HepG2 (cell line): Measurements from ENCODE around the gene AGAP1. TPM values are rescaled to one million over a fixed set of nuclear protein-coding genes. Genes with fewer than 3 reads are reported as not detected.

ENCODE experiments used
- ATAC-seq: fragments of 200-7000 bp; cut with Tn5 transposase; 3 replicates; pipeline ENCODE4 v1.9.1; 2020; ENCODE audit warnings: mild to moderate bottlenecking, moderate library complexity
- BruUV-seq: library from RNA; stranded (reverse); fragments of 400-500 nt; replicated peaks from 2 replicates; lab custom pipeline; 2021; lab: Mats Ljungman, UMichigan
- CTCF ChIA-PET: fragments of 300-600 bp; formaldehyde crosslinking; extraction: SDS; loops from one replicate; lab custom pipeline; 2021; ENCODE audit warnings: low total read pairs, inconsistent platforms, low intra/inter-chr PET ratio; lab: Yijun Ruan, JAX
- POLR2A ChIA-PET: fragments of 350-600 bp; sonication (Branson Sonifier 250); formaldehyde crosslinking; loops from one replicate; lab custom pipeline; 2020; ENCODE audit warnings: antibody characterized with exemption, inconsistent platforms; lab: Yijun Ruan, JAX
- DNase-seq: peaks from one replicate; pipeline ENCODE4 v3.0.0-alpha.2; 2015; ENCODE audit warnings: low spot score
- FAIRE-seq: peaks from 3 replicates; lab custom pipeline; 2011; peaks lifted over from hg19 to GRCh38; lab: Jason Lieb, UNC
- H2AFZ ChIP-seq: one replicate; pipeline ENCODE4 v1.6.1; 2011; ENCODE audit warnings: low read length, inconsistent platforms
- H3K27ac ChIP-seq: fragments of 300-600 bp; 3 replicates; pipeline ENCODE4 v1.8.0; 2011; ENCODE audit warnings: mixed run types, mild to moderate bottlenecking, mixed read lengths, low read length, inconsistent platforms; ENCODE audit not compliant: insufficient read depth; ENCODE audit errors: extremely low read length
- H3K27me3 ChIP-seq, 2 experiments: fragments of 200-600 bp in 1 of 2; 2 replicates in 1 of 2; 3 replicates in 1 of 2; pipeline versions ENCODE4 v1.6.0 to v1.8.0; 2011; ENCODE audit warnings: low read length in 2 of 2, mild to moderate bottlenecking in 2 of 2, moderate library complexity in 2 of 2, inconsistent platforms in 1 of 2; ENCODE audit not compliant: insufficient read depth in 2 of 2, control insufficient read depth in 1 of 2
- H3K36me3 ChIP-seq, 2 experiments: fragments of 200-600 bp in 1 of 2; replicated peaks in 1 of 2; 2 replicates in 1 of 2; 3 replicates in 1 of 2; pipeline versions ENCODE4 v1.5.1 to v1.8.0; 2011; ENCODE audit warnings: low read length in 2 of 2, inconsistent platforms in 1 of 2; ENCODE audit not compliant: insufficient read depth in 2 of 2, control insufficient read depth in 1 of 2
- H3K4me1 ChIP-seq: 2 replicates; pipeline ENCODE4 v1.5.1; 2012; ENCODE audit warnings: low read length, inconsistent platforms; ENCODE audit not compliant: insufficient read depth
- H3K4me2 ChIP-seq: 2 replicates; pipeline ENCODE4 v1.6.0; 2011; ENCODE audit warnings: low read depth, low read length, inconsistent platforms
- H3K4me3 ChIP-seq, 3 experiments: fragments of 200-600 bp in 1 of 3; sonication (generic), shearing (Covaris generic) in 1 of 3; replicated peaks in 1 of 3; 2 replicates each; pipeline ENCODE4 v1.5.1; 2011 to 2016; ENCODE audit warnings: low read length in 3 of 3, inconsistent platforms in 2 of 3, low read depth in 2 of 3, mild to moderate bottlenecking in 2 of 3, control low read depth in 1 of 3, mixed read lengths in 1 of 3; ENCODE audit not compliant: insufficient read depth in 1 of 3
- H3K79me2 ChIP-seq: one replicate; pipeline ENCODE4 v1.6.1; 2011; ENCODE audit warnings: low read length, inconsistent platforms; ENCODE audit not compliant: insufficient read depth
- H3K9ac ChIP-seq: 2 replicates; pipeline ENCODE4 v1.6.0; 2011; ENCODE audit warnings: mild to moderate bottlenecking, low read depth, low read length, inconsistent platforms; ENCODE audit not compliant: insufficient read depth
- H3K9me3 ChIP-seq: 2 replicates; pipeline ENCODE4 v1.5.1; 2012; ENCODE audit warnings: mild to moderate bottlenecking, low read length
- H4K20me1 ChIP-seq: 2 replicates; pipeline ENCODE4 v1.6.0; 2011; ENCODE audit warnings: inconsistent platforms, mild to moderate bottlenecking, low read length, moderate library complexity; ENCODE audit not compliant: insufficient read depth
- IRX3 ChIP-seq: sonication (generic); formaldehyde crosslinking; IDR thresholded peaks from 2 replicates; pipeline ENCODE4 v1.8.1; 2023; ENCODE audit warnings: mild to moderate bottlenecking, low read depth, missing genetic modification reagents, borderline replicate concordance
- MIER3 ChIP-seq: IDR thresholded peaks from 2 replicates; pipeline ENCODE4 v1.6.1; 2016; ENCODE audit warnings: missing compliant biosample characterization, borderline replicate concordance
- RARG ChIP-seq: sonication (generic); formaldehyde crosslinking; IDR thresholded peaks from 2 replicates; pipeline ENCODE4 v1.4.0; 2020; ENCODE audit warnings: low read depth, mild to moderate bottlenecking, missing genetic modification reagents
- TCF7L2 ChIP-seq: IDR thresholded peaks from 2 replicates; pipeline ENCODE4 v1.6.1; 2011; ENCODE audit warnings: mild to moderate bottlenecking, low read depth, low read length, moderate library complexity
- ZBTB46 ChIP-seq: sonication (generic); formaldehyde crosslinking; IDR thresholded peaks from 2 replicates; pipeline ENCODE4 v1.4.0; 2020; ENCODE audit warnings: mild to moderate bottlenecking, missing genetic modification reagents, borderline replicate concordance
- WGBS: methylation state at CpG from one replicate; pipeline ENCODE4 v1.1.6; 2017; ENCODE audit warnings: low lambda C conversion rate; 5-methylcytosine and 5-hydroxymethylcytosine counted together
- in situ Hi-C: cut with HindIII; loops from 2 replicates; pipeline ENCODE4 v1.10.0; 2017; ENCODE audit warnings: low pct_unique_long_range_greater_than_20kb; ENCODE audit not compliant: extremely low pct_ligation_motif_present
- intact Hi-C: fragments of 100-400 bp; cut with micrococcal nuclease; formaldehyde crosslinking; loops from one replicate; pipeline ENCODE4 v1.10.0; 2022; ENCODE audit not compliant: unreplicated experiment
- polyA plus RNA-seq, 8 experiments: library from polyadenylated mRNA; depleted of rRNA in 3 of 8; stranded (reverse) in 7 of 8; unstranded in 1 of 8; fragments of >200 nt; fragmentation: Illumina TruSeq in 4 of 8; extraction: Trizol in 4 of 8; gene quantifications; 2 replicates each; pipeline versions ENCODE4 v1.2.1 to v1.2.3, GENCODE V29; 2011 to 2016; ENCODE audit warnings: low read depth in 4 of 8, missing spikeins in 1 of 8, mixed read lengths in 1 of 8; ENCODE audit not compliant: insufficient read depth in 1 of 8
- total RNA-seq, 5 experiments: library from RNA; depleted of rRNA; stranded (reverse); fragments of >200 nt; fragmentation: Illumina TruSeq; extraction: Trizol; gene quantifications; 2 replicates each; pipeline ENCODE4 v1.2.3, GENCODE V29; 2016; ENCODE audit warnings: low read depth in 1 of 5

The AGAP1 gene
- total and polyA plus RNA-seq, 2 of the 13 experiments (the other 11 are each of a cell fraction or from before 2014, with no cell fraction given) = 21.2 to 32.7 TPM

- no peak for ATAC-seq
- H3K27me3 ChIP-seq = no peaks in the 10 kb centered on the region
- peaks cover 5 to 10% of the 10 kb centered on the region in 2 experiments; a peak in 3 of 5 replicates for H3K36me3 ChIP-seq
- ChIA-PET POLR2A (interaction anchor here (2.2 kb wide), 1 partner anchor 9 kb away, joined by 5 read pairs; no protein-coding TSS in a partner anchor), CTCF (no interaction called here)
- no peak overlapping the region for H2AFZ ChIP-seq
- peaks cover 57% of the 10 kb centered on the region for H4K20me1 ChIP-seq
- BruUV-seq = no TSS peak
- H3K4me1 ChIP-seq = peaks cover 75% of the 10 kb centered on the region
- H3K9me3 ChIP-seq = no peaks in the 10 kb centered on the region
- H3K4me2 ChIP-seq = no peak overlapping the region
- H3K79me2 ChIP-seq = peaks cover 95% of the 10 kb centered on the region
- DNase-seq = no peak
- H3K4me3 ChIP-seq = no peak overlapping the region
- no peak for TF ChIP-seq ZBTB46 (CRISPR knock-in tag)
- intact Hi-C loops (no loop called here), in situ Hi-C loops (no loop called here)
- FAIRE-seq = no peak
- no peak overlapping the region for H3K27ac ChIP-seq
- no peak overlapping the region for H3K9ac ChIP-seq
- WGBS = 94% methylated on average over 18 of the region's 18 CpGs
Measured at GRCh38 chr2:235500761-235501672, 7.2 kb downstream of the AGAP1 start.

GRCh38 chr2:235501673-235502031 is 7.8 kb downstream of the AGAP1 start:
- peaks cover 95% of the 10 kb centered on the region for H3K79me2 ChIP-seq
- ATAC-seq = no peak
- H3K4me2 ChIP-seq = no peak overlapping the region
- no peak overlapping the region for H3K4me3 ChIP-seq
- ChIA-PET POLR2A (interaction anchor here (2.2 kb wide), 1 partner anchor 10 kb away, joined by 5 read pairs; no protein-coding TSS in a partner anchor), CTCF (no interaction called here)
- BruUV-seq = no TSS peak
- peaks cover 5 to 10% of the 10 kb centered on the region in 2 experiments; a peak in 3 of 5 replicates for H3K36me3 ChIP-seq
- TF ChIP-seq MIER3 (CRISPR knock-in tag) (no peak), RARG (CRISPR knock-in tag) (no peak), IRX3 (CRISPR knock-in tag) (no peak), TCF7L2 (no peak)
- TF ChIP-seq, all 625 proteins: peak for 0
- Histone ChIP-seq H2AFZ (no peak overlapping the region), H3K27ac (no peak overlapping the region), H3K9me3 (no peaks in the 10 kb centered on the region), H4K20me1 (peaks cover 51% of the 10 kb centered on the region), H3K9ac (no peak overlapping the region), H3K4me1 (peaks cover 75% of the 10 kb centered on the region), H3K27me3 (no peaks in the 10 kb centered on the region)
- intact Hi-C loops = no loop called here
- in situ Hi-C loops = no loop called here
- WGBS = 97% methylated on average over 7 of the region's 7 CpGs
- DNase-seq (no peak), FAIRE-seq (no peak)
